NB4 (cell line): ENCODE data around the gene RPL36.
"Not testable (repeated sequence)": the region's sequence is repeated elsewhere in the genome, so short reads cannot be mapped to it uniquely, and the experiment has no call there.

ENCODE experiments used
- DNase-seq: peaks from one replicate; pipeline ENCODE4 v3.0.0; 2010; ENCODE audit warnings: low read depth
- H3K4me3 ChIP-seq: one replicate; pipeline ENCODE4 v1.5.1; 2011; ENCODE audit warnings: mild to moderate bottlenecking, low read depth, low read length, moderate library complexity
- CTCF ChIP-seq: IDR thresholded peaks from one replicate; pipeline ENCODE4 v1.5.1; 2012; ENCODE audit warnings: low read depth, low read length
- MAX ChIP-seq: IDR thresholded peaks from 2 replicates; pipeline ENCODE4 v1.6.1; 2011; ENCODE audit warnings: low read depth, low read length
- MYC ChIP-seq: IDR thresholded peaks from 2 replicates; pipeline ENCODE4 v1.6.1; 2011; ENCODE audit warnings: low read depth, low read length
- POLR2A ChIP-seq: IDR thresholded peaks from 2 replicates; pipeline ENCODE4 v1.6.1; 2011; ENCODE audit warnings: mild to moderate bottlenecking; ENCODE audit not compliant: insufficient read length; ENCODE audit errors: extremely low read depth

RPL36 gene

GRCh38 chr19:5719961-5720790, 30.1 kb downstream of the RPL36 start, which contains the start of the genes CATSPERD and LONP1:
Gene CATSPERD, plus strand, starts transcription at chr19:5720637. Its CDS starts 101 bp downstream, at chr19:5720738.
Gene LONP1, minus strand, starts transcription at chr19:5720146. Its CDS starts 14 bp downstream, at chr19:5720132.
- TF ChIP-seq MYC (peak; percentile 100), MAX (peak; percentile 100), POLR2A (peak; percentile 93), CTCF (peak; percentile 60)
- DNase-seq: peak; percentile 96
- peak within 1 kb of the TSS; percentile 90 for H3K4me3 ChIP-seq

GRCh38 chr19:5727453-5728050, 37.5 kb downstream of the RPL36 start:
- no peak overlapping the region for H3K4me3 ChIP-seq
- no peak for DNase-seq
- no peak for TF ChIP-seq MAX
- no peak for TF ChIP-seq POLR2A
- no peak for TF ChIP-seq CTCF
- no peak for TF ChIP-seq MYC

GRCh38 chr19:5733172-5733571, 43.1 kb downstream of the RPL36 start:
- not testable (repeated sequence) for DNase-seq

GRCh38 chr19:5738423-5738822, 48.3 kb downstream of the RPL36 start:
- DNase-seq: no peak
- TF ChIP-seq MAX: no peak
- no peak for TF ChIP-seq MYC
- TF ChIP-seq CTCF: no peak
- H3K4me3 ChIP-seq: no peak overlapping the region

More at GRCh38 chr19:5733172-5733571, 43.1 kb downstream of the RPL36 start:
- not testable (repeated sequence) for H3K4me3 ChIP-seq
